ENCODE measurements around the gene MUC7.

DNA sequence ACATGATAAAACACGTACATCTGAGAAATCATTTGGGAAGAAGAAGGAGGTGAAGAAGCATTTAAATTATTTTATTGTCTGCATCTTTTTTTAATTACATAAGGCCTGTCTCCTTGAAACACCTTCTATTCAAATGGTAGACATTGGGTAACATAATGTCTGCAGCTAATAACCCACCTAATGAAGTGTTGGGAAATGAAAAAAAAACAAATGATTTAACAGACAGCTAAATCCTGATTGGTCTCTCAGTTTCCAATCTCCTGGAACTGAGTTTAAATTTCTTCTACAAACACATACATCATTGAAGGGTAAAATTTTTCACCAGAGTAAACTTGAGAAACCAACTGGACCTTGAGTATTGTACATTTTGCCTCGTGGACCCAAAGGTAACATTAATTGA, 46.3 kb downstream of the MUC7 start, which contains the start of gene AMTN:
- TF ChIP-seq, protein P1, sequence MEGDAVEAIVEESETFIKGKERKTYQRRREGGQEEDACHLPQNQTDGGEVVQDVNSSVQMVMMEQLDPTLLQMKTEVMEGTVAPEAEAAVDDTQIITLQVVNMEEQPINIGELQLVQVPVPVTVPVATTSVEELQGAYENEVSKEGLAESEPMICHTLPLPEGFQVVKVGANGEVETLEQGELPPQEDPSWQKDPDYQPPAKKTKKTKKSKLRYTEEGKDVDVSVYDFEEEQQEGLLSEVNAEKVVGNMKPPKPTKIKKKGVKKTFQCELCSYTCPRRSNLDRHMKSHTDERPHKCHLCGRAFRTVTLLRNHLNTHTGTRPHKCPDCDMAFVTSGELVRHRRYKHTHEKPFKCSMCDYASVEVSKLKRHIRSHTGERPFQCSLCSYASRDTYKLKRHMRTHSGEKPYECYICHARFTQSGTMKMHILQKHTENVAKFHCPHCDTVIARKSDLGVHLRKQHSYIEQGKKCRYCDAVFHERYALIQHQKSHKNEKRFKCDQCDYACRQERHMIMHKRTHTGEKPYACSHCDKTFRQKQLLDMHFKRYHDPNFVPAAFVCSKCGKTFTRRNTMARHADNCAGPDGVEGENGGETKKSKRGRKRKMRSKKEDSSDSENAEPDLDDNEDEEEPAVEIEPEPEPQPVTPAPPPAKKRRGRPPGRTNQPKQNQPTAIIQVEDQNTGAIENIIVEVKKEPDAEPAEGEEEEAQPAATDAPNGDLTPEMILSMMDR (IDR thresholded peaks at IDR 0.05 in 8 of 11, conservative IDR thresholded peaks at IDR 0.05 in 3 of 11), result no peak
- TF ChIP-seq POLR2A (IDR thresholded peaks at IDR 0.05), result no peak
